HepG2 (cell line): ENCODE data around the gene ALG3. TPM values are rescaled to one million over a fixed set of nuclear protein-coding genes. Genes with fewer than 3 reads are reported as not detected.

Source experiments
- EHMT2 ChIP-seq: fragments of 200-600 bp; sonication (generic); IDR thresholded peaks from 2 replicates; pipeline ENCODE4 v1.7.0; 2017; ENCODE audit warnings: antibody characterized with exemption, low read depth, low read length, borderline replicate concordance
- NR2F1 ChIP-seq, 2 experiments: fragments of 450-650 bp in 1 of 2; formaldehyde crosslinking in 1 of 2; IDR thresholded peaks; 2 replicates each; pipeline versions ENCODE4 v1.5.0 to v1.6.1; 2016 to 2020; ENCODE audit warnings: mild to moderate bottlenecking in 1 of 2, missing compliant biosample characterization in 1 of 2, missing genetic modification reagents in 1 of 2, moderate library complexity in 1 of 2
- SMAD9 ChIP-seq: sonication (generic); formaldehyde crosslinking; IDR thresholded peaks from 2 replicates; pipeline ENCODE4 v1.5.1; 2020; ENCODE audit warnings: mild to moderate bottlenecking, missing genetic modification reagents
- SRSF4 ChIP-seq: fragments of 200-400 bp; formaldehyde crosslinking; IDR thresholded peaks from one replicate; pipeline ENCODE4 v1.6.1; 2018; ENCODE audit warnings: mild to moderate bottlenecking, low read depth, low read length, moderate library complexity; ENCODE audit not compliant: poor library complexity, severe bottlenecking
- THYN1 ChIP-seq: sonication (generic); formaldehyde crosslinking; IDR thresholded peaks from 2 replicates; pipeline ENCODE4 v1.8.1; 2023; ENCODE audit warnings: low read depth, mild to moderate bottlenecking, moderate library complexity, missing genetic modification reagents, borderline replicate concordance
- ZFYVE20 ChIP-seq: sonication (generic); formaldehyde crosslinking; IDR thresholded peaks from 2 replicates; pipeline ENCODE4 v1.8.0; 2023; ENCODE audit warnings: low read depth, mild to moderate bottlenecking, moderate library complexity, missing genetic modification reagents, borderline replicate concordance
- ZNF501 ChIP-seq: sonication (generic); formaldehyde crosslinking; IDR thresholded peaks from 2 replicates; pipeline ENCODE4 v1.5.1; 2020; ENCODE audit warnings: mild to moderate bottlenecking, moderate library complexity, missing genetic modification reagents
- ZNF709 ChIP-seq: sonication (generic); formaldehyde crosslinking; IDR thresholded peaks from 2 replicates; pipeline ENCODE4 v1.5.0; 2020; ENCODE audit warnings: mild to moderate bottlenecking, missing genetic modification reagents
- ZNF770 ChIP-seq: sonication (generic); formaldehyde crosslinking; IDR thresholded peaks from 2 replicates; pipeline ENCODE4 v1.5.0; 2020; ENCODE audit warnings: mild to moderate bottlenecking, missing genetic modification reagents
- ZSCAN12 ChIP-seq: sonication (generic); formaldehyde crosslinking; IDR thresholded peaks from 2 replicates; pipeline ENCODE4 v1.9.0; 2021; ENCODE audit warnings: mild to moderate bottlenecking, missing genetic modification reagents
- ZSCAN21 ChIP-seq: sonication (generic); formaldehyde crosslinking; IDR thresholded peaks from 2 replicates; pipeline ENCODE4 v1.8.0; 2022; ENCODE audit warnings: mild to moderate bottlenecking, missing genetic modification reagents, moderate library complexity, borderline replicate concordance
- polyA plus RNA-seq, 8 experiments: library from polyadenylated mRNA; depleted of rRNA in 3 of 8; stranded (reverse) in 7 of 8; unstranded in 1 of 8; fragments of >200 nt; fragmentation: Illumina TruSeq in 4 of 8; extraction: Trizol in 4 of 8; gene quantifications; 2 replicates each; pipeline versions ENCODE4 v1.2.1 to v1.2.3, GENCODE V29; 2011 to 2016; ENCODE audit warnings: low read depth in 4 of 8, missing spikeins in 1 of 8, mixed read lengths in 1 of 8; ENCODE audit not compliant: insufficient read depth in 1 of 8
- total RNA-seq, 5 experiments: library from RNA; depleted of rRNA; stranded (reverse); fragments of >200 nt; fragmentation: Illumina TruSeq; extraction: Trizol; gene quantifications; 2 replicates each; pipeline ENCODE4 v1.2.3, GENCODE V29; 2016; ENCODE audit warnings: low read depth in 1 of 5
- TF ChIP-seq, protein P1 (sequence below): sonication (generic); formaldehyde crosslinking; IDR thresholded peaks from 2 replicates; pipeline ENCODE4 v1.4.0; 2020; ENCODE audit warnings: missing genetic modification reagents
- TF ChIP-seq, protein P2 (sequence below): sonication (generic); formaldehyde crosslinking; IDR thresholded peaks from 2 replicates; pipeline ENCODE4 v1.8.0; 2022; ENCODE audit warnings: mild to moderate bottlenecking, missing genetic modification reagents; ENCODE audit not compliant: insufficient replicate concordance
- TF ChIP-seq, protein P3 (sequence below): fragments of 450-650 bp; IDR thresholded peaks from 2 replicates; pipeline ENCODE4 v1.6.1; 2017; ENCODE audit warnings: mild to moderate bottlenecking

ALG3 gene
- total and polyA plus RNA-seq, 2 of the 13 experiments (the other 11 are each of a cell fraction or from before 2014, with no cell fraction given), result 46.6 to 57.1 TPM

DNA sequence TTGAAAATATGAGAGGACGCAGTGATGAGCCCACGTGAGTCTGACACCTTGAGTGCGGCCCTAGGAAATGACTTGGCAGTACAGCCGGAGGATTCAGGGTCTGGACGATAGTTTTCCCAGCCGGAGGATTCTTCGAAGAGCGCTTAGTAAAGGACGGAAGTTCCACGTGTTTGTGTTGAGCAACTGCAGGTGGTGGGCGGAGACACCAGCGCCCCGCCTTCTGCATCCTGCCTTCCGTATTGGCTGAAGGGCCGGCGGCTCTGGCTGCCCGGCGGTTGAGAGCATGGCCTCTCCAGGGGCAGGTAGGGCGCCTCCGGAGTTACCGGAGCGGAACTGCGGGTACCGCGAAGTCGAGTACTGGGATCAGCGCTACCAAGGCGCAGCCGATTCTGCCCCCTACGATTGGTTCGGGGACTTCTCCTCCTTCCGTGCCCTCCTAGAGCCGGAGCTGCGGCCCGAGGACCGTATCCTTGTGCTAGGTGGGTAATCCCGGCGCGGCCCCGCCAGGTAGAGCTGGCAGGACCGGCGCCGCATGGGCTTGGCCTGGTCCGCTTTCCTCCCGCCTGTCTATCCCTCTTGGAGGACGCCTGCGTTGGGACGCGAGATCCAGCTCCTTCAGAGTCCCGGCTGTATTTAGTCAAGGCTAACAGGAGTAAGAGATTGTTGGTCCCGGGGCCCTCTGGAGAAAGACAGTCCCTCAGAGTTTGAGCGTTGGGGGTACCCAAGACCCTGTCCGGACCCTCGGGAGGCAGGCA lies 827 bp upstream of the ALG3 start, which contains the start of gene EEF1AKMT4 (continued):
- TF ChIP-seq, protein P1, sequence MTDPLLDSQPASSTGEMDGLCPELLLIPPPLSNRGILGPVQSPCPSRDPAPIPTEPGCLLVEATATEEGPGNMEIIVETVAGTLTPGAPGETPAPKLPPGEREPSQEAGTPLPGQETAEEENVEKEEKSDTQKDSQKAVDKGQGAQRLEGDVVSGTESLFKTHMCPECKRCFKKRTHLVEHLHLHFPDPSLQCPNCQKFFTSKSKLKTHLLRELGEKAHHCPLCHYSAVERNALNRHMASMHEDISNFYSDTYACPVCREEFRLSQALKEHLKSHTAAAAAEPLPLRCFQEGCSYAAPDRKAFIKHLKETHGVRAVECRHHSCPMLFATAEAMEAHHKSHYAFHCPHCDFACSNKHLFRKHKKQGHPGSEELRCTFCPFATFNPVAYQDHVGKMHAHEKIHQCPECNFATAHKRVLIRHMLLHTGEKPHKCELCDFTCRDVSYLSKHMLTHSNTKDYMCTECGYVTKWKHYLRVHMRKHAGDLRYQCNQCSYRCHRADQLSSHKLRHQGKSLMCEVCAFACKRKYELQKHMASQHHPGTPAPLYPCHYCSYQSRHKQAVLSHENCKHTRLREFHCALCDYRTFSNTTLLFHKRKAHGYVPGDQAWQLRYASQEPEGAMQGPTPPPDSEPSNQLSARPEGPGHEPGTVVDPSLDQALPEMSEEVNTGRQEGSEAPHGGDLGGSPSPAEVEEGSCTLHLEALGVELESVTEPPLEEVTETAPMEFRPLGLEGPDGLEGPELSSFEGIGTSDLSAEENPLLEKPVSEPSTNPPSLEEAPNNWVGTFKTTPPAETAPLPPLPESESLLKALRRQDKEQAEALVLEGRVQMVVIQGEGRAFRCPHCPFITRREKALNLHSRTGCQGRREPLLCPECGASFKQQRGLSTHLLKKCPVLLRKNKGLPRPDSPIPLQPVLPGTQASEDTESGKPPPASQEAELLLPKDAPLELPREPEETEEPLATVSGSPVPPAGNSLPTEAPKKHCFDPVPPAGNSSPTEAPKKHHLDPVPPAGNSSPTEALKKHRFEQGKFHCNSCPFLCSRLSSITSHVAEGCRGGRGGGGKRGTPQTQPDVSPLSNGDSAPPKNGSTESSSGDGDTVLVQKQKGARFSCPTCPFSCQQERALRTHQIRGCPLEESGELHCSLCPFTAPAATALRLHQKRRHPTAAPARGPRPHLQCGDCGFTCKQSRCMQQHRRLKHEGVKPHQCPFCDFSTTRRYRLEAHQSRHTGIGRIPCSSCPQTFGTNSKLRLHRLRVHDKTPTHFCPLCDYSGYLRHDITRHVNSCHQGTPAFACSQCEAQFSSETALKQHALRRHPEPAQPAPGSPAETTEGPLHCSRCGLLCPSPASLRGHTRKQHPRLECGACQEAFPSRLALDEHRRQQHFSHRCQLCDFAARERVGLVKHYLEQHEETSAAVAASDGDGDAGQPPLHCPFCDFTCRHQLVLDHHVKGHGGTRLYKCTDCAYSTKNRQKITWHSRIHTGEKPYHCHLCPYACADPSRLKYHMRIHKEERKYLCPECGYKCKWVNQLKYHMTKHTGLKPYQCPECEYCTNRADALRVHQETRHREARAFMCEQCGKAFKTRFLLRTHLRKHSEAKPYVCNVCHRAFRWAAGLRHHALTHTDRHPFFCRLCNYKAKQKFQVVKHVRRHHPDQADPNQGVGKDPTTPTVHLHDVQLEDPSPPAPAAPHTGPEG (CRISPR knock-in tag), result peak; percentile 49; the same call in 1 of the 2 replicates
- TF ChIP-seq ZSCAN12 (CRISPR knock-in tag) (no peak), EHMT2 (no peak), ZFYVE20 (CRISPR knock-in tag) (no peak), ZSCAN21 (CRISPR knock-in tag) (no peak), THYN1 (CRISPR knock-in tag) (no peak), ZNF709 (CRISPR knock-in tag) (no peak), SMAD9 (no peak), ZNF770 (CRISPR knock-in tag) (no peak), SRSF4 (no peak), NR2F1 (CRISPR knock-in tag; IDR thresholded peaks at IDR 0.05) (no peak), ZNF501 (no peak; the same call in 1 of the 2 replicates)
- TF ChIP-seq, protein P2, sequence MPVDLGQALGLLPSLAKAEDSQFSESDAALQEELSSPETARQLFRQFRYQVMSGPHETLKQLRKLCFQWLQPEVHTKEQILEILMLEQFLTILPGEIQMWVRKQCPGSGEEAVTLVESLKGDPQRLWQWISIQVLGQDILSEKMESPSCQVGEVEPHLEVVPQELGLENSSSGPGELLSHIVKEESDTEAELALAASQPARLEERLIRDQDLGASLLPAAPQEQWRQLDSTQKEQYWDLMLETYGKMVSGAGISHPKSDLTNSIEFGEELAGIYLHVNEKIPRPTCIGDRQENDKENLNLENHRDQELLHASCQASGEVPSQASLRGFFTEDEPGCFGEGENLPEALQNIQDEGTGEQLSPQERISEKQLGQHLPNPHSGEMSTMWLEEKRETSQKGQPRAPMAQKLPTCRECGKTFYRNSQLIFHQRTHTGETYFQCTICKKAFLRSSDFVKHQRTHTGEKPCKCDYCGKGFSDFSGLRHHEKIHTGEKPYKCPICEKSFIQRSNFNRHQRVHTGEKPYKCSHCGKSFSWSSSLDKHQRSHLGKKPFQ, result no peak
- TF ChIP-seq, protein P3, sequence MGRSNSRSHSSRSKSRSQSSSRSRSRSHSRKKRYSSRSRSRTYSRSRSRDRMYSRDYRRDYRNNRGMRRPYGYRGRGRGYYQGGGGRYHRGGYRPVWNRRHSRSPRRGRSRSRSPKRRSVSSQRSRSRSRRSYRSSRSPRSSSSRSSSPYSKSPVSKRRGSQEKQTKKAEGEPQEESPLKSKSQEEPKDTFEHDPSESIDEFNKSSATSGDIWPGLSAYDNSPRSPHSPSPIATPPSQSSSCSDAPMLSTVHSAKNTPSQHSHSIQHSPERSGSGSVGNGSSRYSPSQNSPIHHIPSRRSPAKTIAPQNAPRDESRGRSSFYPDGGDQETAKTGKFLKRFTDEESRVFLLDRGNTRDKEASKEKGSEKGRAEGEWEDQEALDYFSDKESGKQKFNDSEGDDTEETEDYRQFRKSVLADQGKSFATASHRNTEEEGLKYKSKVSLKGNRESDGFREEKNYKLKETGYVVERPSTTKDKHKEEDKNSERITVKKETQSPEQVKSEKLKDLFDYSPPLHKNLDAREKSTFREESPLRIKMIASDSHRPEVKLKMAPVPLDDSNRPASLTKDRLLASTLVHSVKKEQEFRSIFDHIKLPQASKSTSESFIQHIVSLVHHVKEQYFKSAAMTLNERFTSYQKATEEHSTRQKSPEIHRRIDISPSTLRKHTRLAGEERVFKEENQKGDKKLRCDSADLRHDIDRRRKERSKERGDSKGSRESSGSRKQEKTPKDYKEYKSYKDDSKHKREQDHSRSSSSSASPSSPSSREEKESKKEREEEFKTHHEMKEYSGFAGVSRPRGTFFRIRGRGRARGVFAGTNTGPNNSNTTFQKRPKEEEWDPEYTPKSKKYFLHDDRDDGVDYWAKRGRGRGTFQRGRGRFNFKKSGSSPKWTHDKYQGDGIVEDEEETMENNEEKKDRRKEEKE, result no peak
